ENCODE measurements around the gene LONP2. TPM values are rescaled to one million over a fixed set of nuclear protein-coding genes. Genes with fewer than 3 reads are reported as not detected.

The LONP2 gene
- total and polyA plus RNA-seq, 2 of the 13 experiments (the other 11 are each of a cell fraction or from before 2014, with no cell fraction given): 39.2 to 63.3 TPM

DNA sequence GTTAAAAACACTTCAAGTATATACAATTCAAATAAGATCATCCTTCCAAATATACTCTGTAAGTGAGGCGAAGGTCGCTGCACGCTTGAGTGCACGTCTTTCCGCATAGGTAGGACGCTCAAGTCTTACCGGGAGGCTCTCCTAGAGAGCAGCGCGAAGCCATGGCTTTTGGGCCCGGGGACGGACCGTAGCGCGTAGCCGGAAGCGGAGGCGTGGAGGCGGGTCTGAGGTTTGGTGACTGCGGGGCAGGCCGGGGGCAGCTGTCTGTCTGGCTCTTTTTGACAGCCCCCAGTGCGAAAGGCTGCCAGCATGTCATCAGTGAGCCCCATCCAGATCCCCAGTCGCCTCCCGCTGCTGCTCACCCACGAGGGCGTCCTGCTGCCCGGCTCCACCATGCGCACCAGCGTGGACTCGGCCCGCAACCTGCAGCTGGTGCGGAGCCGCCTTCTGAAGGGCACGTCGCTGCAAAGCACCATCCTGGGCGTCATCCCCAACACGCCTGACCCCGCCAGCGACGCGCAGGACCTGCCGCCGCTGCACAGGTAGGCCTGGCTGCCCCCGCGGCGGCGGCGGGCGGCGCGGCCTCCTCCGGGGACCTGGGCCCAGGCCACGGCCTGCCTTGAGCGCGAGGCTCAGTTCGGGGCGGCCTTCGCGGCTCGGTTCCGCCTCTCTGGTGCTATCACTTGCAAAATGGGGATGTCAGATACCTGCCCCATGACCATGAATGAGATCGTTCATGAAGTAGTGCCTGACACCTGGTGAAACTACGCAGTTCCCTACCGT is at the start of gene LONP2 (continued):
- TF ChIP-seq, protein P1, sequence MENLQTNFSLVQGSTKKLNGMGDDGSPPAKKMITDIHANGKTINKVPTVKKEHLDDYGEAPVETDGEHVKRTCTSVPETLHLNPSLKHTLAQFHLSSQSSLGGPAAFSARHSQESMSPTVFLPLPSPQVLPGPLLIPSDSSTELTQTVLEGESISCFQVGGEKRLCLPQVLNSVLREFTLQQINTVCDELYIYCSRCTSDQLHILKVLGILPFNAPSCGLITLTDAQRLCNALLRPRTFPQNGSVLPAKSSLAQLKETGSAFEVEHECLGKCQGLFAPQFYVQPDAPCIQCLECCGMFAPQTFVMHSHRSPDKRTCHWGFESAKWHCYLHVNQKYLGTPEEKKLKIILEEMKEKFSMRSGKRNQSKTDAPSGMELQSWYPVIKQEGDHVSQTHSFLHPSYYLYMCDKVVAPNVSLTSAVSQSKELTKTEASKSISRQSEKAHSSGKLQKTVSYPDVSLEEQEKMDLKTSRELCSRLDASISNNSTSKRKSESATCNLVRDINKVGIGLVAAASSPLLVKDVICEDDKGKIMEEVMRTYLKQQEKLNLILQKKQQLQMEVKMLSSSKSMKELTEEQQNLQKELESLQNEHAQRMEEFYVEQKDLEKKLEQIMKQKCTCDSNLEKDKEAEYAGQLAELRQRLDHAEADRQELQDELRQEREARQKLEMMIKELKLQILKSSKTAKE (CRISPR knock-in tag; IDR thresholded peaks at IDR 0.05; ENCODE audit: borderline replicate concordance): peak; percentile 78; the same call in 1 of the 2 replicates
- TF ChIP-seq U2AF2 (IDR thresholded peaks at IDR 0.05; ENCODE audit: low read depth, low read length): no peak
- peak; percentile 79; the same call in 1 of the 2 replicates for TF ChIP-seq ZNF761 (CRISPR knock-in tag; conservative IDR thresholded peaks at IDR 0.05)
- TF ChIP-seq, protein P2, sequence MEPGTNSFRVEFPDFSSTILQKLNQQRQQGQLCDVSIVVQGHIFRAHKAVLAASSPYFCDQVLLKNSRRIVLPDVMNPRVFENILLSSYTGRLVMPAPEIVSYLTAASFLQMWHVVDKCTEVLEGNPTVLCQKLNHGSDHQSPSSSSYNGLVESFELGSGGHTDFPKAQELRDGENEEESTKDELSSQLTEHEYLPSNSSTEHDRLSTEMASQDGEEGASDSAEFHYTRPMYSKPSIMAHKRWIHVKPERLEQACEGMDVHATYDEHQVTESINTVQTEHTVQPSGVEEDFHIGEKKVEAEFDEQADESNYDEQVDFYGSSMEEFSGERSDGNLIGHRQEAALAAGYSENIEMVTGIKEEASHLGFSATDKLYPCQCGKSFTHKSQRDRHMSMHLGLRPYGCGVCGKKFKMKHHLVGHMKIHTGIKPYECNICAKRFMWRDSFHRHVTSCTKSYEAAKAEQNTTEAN (CRISPR knock-in tag; conservative IDR thresholded peaks at IDR 0.05): no peak; the same call in 1 of the 2 replicates
- no peak for TF ChIP-seq DPF2 (CRISPR knock-in tag; IDR thresholded peaks at IDR 0.05; ENCODE audit: borderline replicate concordance, low read depth)
- TF ChIP-seq, protein P3, sequence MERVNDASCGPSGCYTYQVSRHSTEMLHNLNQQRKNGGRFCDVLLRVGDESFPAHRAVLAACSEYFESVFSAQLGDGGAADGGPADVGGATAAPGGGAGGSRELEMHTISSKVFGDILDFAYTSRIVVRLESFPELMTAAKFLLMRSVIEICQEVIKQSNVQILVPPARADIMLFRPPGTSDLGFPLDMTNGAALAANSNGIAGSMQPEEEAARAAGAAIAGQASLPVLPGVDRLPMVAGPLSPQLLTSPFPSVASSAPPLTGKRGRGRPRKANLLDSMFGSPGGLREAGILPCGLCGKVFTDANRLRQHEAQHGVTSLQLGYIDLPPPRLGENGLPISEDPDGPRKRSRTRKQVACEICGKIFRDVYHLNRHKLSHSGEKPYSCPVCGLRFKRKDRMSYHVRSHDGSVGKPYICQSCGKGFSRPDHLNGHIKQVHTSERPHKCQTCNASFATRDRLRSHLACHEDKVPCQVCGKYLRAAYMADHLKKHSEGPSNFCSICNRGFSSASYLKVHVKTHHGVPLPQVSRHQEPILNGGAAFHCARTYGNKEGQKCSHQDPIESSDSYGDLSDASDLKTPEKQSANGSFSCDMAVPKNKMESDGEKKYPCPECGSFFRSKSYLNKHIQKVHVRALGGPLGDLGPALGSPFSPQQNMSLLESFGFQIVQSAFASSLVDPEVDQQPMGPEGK (CRISPR knock-in tag; IDR thresholded peaks at IDR 0.05): peak; percentile 92
- no peak for TF ChIP-seq ZNF615 (CRISPR knock-in tag; IDR thresholded peaks at IDR 0.05; ENCODE audit: borderline replicate concordance)
- TF ChIP-seq, protein P4, sequence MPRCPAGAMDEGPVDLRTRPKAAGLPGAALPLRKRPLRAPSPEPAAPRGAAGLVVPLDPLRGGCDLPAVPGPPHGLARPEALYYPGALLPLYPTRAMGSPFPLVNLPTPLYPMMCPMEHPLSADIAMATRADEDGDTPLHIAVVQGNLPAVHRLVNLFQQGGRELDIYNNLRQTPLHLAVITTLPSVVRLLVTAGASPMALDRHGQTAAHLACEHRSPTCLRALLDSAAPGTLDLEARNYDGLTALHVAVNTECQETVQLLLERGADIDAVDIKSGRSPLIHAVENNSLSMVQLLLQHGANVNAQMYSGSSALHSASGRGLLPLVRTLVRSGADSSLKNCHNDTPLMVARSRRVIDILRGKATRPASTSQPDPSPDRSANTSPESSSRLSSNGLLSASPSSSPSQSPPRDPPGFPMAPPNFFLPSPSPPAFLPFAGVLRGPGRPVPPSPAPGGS (CRISPR knock-in tag; IDR thresholded peaks at IDR 0.05): peak; percentile 86
- TF ChIP-seq RBM39 (IDR thresholded peaks at IDR 0.05; ENCODE audit: low read depth, low read length, poor library complexity, severe bottlenecking): peak; percentile 60
- peak; percentile 71; the same call in 1 of the 2 replicates for TF ChIP-seq ZNF180 (CRISPR knock-in tag; IDR thresholded peaks at IDR 0.05; ENCODE audit: borderline replicate concordance, low read depth)
- TF ChIP-seq GTF2F1 (IDR thresholded peaks at IDR 0.05; ENCODE audit: low read length): no peak
- peak; percentile 95 for TF ChIP-seq IKZF4 (CRISPR knock-in tag; IDR thresholded peaks at IDR 0.05; ENCODE audit: borderline replicate concordance, low read depth, not compliant biosample characterization)
- TF ChIP-seq ELF4 (CRISPR knock-in tag; IDR thresholded peaks at IDR 0.05; ENCODE audit: borderline replicate concordance): peak; percentile 75; the same call in 1 of the 2 replicates
- no peak; the same call in 1 of the 2 replicates for TF ChIP-seq ZNF460 (CRISPR knock-in tag; IDR thresholded peaks at IDR 0.05; ENCODE audit: borderline replicate concordance)
- TF ChIP-seq RFX5 (IDR thresholded peaks at IDR 0.05; ENCODE audit: low read depth, low read length): no peak
- TF ChIP-seq NFATC3 (CRISPR knock-in tag; IDR thresholded peaks at IDR 0.05): no peak; the same call in 1 of the 2 replicates
- no peak; the same call in 1 of the 2 replicates for TF ChIP-seq ZNF589 (CRISPR knock-in tag; conservative IDR thresholded peaks at IDR 0.05)
- no peak for TF ChIP-seq ZNF775 (CRISPR knock-in tag; IDR thresholded peaks at IDR 0.05; ENCODE audit: borderline replicate concordance)
- no peak for TF ChIP-seq ZNF496 (CRISPR knock-in tag; IDR thresholded peaks at IDR 0.05; ENCODE audit: insufficient replicate concordance)
- peak; percentile 85; the same call in 1 of the 2 replicates for TF ChIP-seq ZZZ3 (CRISPR knock-in tag; IDR thresholded peaks at IDR 0.05; ENCODE audit: borderline replicate concordance)
